ENCODE data around the gene C1orf21.

DNA sequence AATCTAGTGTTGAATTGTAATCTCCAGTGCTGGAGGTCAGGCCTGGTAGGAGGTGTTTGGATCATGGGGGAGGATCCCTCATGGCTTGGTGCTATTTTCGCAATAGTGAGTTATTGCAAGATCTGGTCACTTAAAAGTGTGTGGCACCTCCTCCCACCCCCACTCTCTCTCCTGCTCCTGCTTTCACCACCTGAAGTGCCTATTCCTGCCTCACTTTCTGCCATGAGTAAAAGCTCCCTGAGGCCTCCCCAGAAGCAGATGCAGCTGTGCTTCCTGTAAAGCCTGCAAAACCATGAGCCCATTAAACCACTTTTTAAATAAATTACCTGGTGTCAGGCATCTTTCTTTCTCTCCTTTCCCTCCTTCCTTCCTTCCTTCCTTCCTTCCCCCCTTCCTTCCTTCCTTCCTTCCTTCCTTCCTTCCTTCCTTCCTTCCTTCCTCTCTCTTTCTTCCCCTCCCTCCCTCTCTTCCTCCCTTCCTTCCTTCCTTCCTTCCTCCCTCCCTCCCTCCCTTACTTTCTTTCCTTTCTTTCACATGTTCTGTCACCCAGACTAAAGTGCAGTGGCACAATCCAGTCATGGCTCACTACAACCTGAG lies 172.4 kb downstream of the C1orf21 start:
- TF ChIP-seq POLR2AphosphoS5 (IDR thresholded peaks at IDR 0.05; ENCODE audit: borderline replicate concordance, low read depth, low read length), result peak; percentile 69; the same call in 1 of the 2 replicates
- no peak for TF ChIP-seq EZH2 (IDR thresholded peaks at IDR 0.05)
- no peak for TF ChIP-seq FOXP2 (optimal IDR thresholded peaks at IDR 0.05; ENCODE audit: control extremely low read depth, extremely low read length, insufficient read depth)
